GM19395 (cell line): ENCODE results near the gene TMEM72.
A peak's percentile ranks its signal among the peaks of the same experiment; 100 is the strongest.
"Not testable (repeated sequence)": the region's sequence is repeated elsewhere in the genome, so short reads cannot be mapped to it uniquely, and the experiment has no call there.

ENCODE experiments used
- ATAC-seq: cut with Tn5 transposase; IDR thresholded peaks from one replicate; pipeline ENCODE4 v1.9.1; 2021; ENCODE audit warnings: mild to moderate bottlenecking, moderate library complexity; ENCODE audit not compliant: unreplicated experiment

TMEM72 gene

GRCh38 chr10:44911081-44911540, at the start of gene TMEM72:
TMEM72 (plus strand) TSS chr10:44911337; CDS start chr10:44911513, 176 bp downstream.
- no peak for ATAC-seq

- ATAC-seq: no peak
Observed at GRCh38 chr10:44862006-44862751, 49.0 kb upstream of the TMEM72 start.

GRCh38 chr10:44862924-44863323, 48.2 kb upstream of the TMEM72 start:
- ATAC-seq: no peak

- ATAC-seq: no peak
Observed at GRCh38 chr10:44863344-44864047, 47.6 kb upstream of the TMEM72 start.

- ATAC-seq: no peak
Observed at GRCh38 chr10:44864051-44864450, 47.1 kb upstream of the TMEM72 start.

GRCh38 chr10:44864637-44865288, 46.4 kb upstream of the TMEM72 start:
- ATAC-seq: peak; percentile 95

- ATAC-seq: no peak
Observed at GRCh38 chr10:44865289-44865671, 45.9 kb upstream of the TMEM72 start.

GRCh38 chr10:44866367-44866766, 44.8 kb upstream of the TMEM72 start:
- not testable (repeated sequence) for ATAC-seq

- no peak for ATAC-seq
Observed at GRCh38 chr10:44870031-44870430, 41.1 kb upstream of the TMEM72 start.

- ATAC-seq: no peak
Observed at GRCh38 chr10:44873160-44873559, 38.0 kb upstream of the TMEM72 start.

- ATAC-seq: no peak
Observed at GRCh38 chr10:44874166-44874565, 37.0 kb upstream of the TMEM72 start.

GRCh38 chr10:44878706-44879530, 32.2 kb upstream of the TMEM72 start:
- peak; percentile 92 for ATAC-seq

GRCh38 chr10:44879531-44879899, 31.6 kb upstream of the TMEM72 start:
- no peak for ATAC-seq

GRCh38 chr10:44880090-44880715, 30.9 kb upstream of the TMEM72 start:
- no peak for ATAC-seq

- ATAC-seq: no peak
Observed at GRCh38 chr10:44881649-44882048, 29.5 kb upstream of the TMEM72 start.

- ATAC-seq: no peak
Observed at GRCh38 chr10:44882166-44882720, 28.9 kb upstream of the TMEM72 start.

- ATAC-seq: no peak
Observed at GRCh38 chr10:44883593-44884331, 27.4 kb upstream of the TMEM72 start.

- ATAC-seq: no peak
Observed at GRCh38 chr10:44885710-44886109, 25.4 kb upstream of the TMEM72 start.

- ATAC-seq: no peak
Observed at GRCh38 chr10:44886966-44887365, 24.2 kb upstream of the TMEM72 start.
